MG63 (cell line): Measurements from ENCODE around the gene HAUS7. TPM values are rescaled to one million over a fixed set of nuclear protein-coding genes. Genes with fewer than 3 reads are reported as not detected.

Experiments
- DNase-seq: peaks from one replicate; pipeline ENCODE4 v3.0.0-alpha.2; 2020
- H3K27me3 ChIP-seq: fragments of 250-450 bp; sonication (Bioruptor Pico); 2 replicates; pipeline ENCODE4 v1.5.1; 2020; ENCODE audit warnings: mild to moderate bottlenecking, moderate library complexity
- H3K36me3 ChIP-seq: fragments of 250-450 bp; sonication (Bioruptor Pico); 2 replicates; pipeline ENCODE4 v1.5.1; 2020; ENCODE audit warnings: mild to moderate bottlenecking, moderate library complexity
- H3K4me3 ChIP-seq: fragments of 250-450 bp; sonication (Bioruptor Pico); 2 replicates; pipeline ENCODE4 v1.5.1; 2020; ENCODE audit warnings: mild to moderate bottlenecking, moderate library complexity
- H3K9me3 ChIP-seq: fragments of 250-450 bp; sonication (Bioruptor Pico); 2 replicates; pipeline ENCODE4 v1.5.1; 2020; ENCODE audit warnings: mild to moderate bottlenecking, moderate library complexity
- total RNA-seq: library from RNA; depleted of rRNA; stranded (reverse); fragments of >200 nt; shearing (Covaris generic); gene quantifications from 2 replicates; pipeline ENCODE4 v1.2.3, GENCODE V29; 2014; ENCODE audit warnings: low replicate concordance

HAUS7 gene
- total RNA-seq, 1 experiment from 2014 or later = 42.4 TPM

DNA sequence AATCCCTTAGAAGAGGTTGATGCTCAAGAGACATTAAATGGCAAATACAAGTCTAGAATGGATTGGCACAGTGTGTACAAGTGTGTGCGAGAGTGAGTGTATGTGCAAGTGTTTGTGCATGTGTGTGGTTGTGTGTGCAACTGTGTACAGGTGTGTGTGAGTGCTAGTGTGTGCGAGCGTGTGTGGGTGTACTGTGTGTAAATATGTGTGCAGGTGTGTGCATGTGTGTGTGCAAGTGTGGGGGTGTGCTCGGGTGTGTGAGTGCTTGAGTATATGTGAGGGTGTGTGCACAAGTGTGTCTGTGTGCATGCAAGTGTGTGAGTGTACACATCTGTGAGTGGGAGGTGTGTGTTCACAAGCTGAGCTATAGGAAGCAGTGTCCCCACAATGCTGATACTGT, 30.4 kb downstream of the HAUS7 start:
- no peak for DNase-seq
- Histone ChIP-seq H3K9me3 (no peaks in the 10 kb centered on the region), H3K36me3 (no peaks in the 10 kb centered on the region), H3K4me3 (no peak overlapping the region), H3K27me3 (no peaks in the 10 kb centered on the region)

- Histone ChIP-seq H3K4me3 (no peak overlapping the region), H3K9me3 (no peaks in the 10 kb centered on the region), H3K36me3 (no peaks in the 10 kb centered on the region), H3K27me3 (no peaks in the 10 kb centered on the region)
- DNase-seq = no peak
Observed at GRCh38 chrX:153438532-153438931, 31.8 kb downstream of the HAUS7 start.

DNA sequence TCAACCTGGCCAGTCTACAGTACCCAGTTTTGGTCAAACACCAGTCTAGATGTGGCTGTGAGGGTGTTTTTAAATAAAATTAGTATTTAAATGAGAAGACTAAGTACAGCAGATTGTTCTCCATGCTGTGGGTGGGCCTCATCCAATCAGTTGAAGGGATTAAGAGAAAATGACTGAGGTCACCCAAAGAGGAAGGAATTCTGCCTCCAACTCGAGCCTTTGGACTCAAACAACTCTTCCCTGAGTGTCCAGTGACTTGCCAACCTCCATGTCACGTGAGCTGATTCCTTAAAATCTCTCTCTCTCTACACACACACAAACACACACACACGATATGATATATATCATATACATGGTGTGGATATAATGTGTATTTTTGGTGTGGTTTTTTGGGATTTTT, 34.5 kb downstream of the HAUS7 start:
- no peaks in the 10 kb centered on the region for H3K9me3 ChIP-seq
- H3K27me3 ChIP-seq = no peaks in the 10 kb centered on the region
- DNase-seq = no peak
- H3K36me3 ChIP-seq = no peaks in the 10 kb centered on the region
- H3K4me3 ChIP-seq = no peak overlapping the region

DNA sequence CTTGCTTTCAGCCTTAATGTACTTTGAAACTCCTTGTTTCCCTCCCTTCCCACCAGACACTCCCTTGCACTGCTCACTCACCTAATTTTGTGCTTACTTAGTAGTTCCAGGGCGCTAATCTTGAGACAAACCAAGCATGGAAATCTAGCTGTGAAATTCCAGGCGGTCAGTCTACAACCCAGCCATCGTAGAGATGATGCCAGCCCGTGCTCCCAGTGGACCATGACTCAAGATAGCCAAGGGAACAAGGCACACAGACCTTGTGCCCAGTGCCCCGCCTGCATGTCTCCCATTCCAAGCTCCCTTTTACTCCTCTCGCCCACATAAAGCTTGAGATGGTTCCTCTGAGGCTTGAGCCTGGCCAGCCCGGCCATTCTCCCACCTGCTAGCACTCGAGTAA, 35.6 kb downstream of the HAUS7 start:
- H3K4me3 ChIP-seq = no peak overlapping the region
- no peak for DNase-seq
- H3K36me3 ChIP-seq = no peaks in the 10 kb centered on the region

DNA sequence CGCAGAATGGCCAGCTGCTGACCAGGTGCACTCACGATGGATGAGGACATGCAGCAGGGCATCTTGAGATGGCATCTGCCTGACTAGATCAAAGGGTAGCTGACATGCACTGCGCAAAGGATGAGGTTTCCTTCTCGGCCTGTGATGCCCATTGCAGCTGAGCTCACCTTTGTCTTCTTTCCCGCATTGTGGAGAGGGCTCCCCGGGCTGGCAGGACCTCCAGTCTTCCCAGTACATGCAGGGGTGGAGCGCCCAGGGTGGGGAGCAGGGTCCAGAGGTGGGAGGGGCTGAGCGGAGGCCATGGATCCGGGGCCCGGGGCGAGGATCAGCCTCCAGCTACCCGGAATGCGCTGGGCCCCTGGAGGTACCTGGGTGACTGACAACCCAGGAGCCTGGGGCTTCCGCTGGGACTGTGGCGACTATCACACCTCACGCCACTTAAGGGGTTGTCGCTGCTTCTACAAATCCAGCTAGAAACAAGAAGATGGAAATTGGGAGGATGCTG, 36.5 kb downstream of the HAUS7 start:
- Histone ChIP-seq H3K36me3 (no peaks in the 10 kb centered on the region), H3K27me3 (no peaks in the 10 kb centered on the region), H3K4me3 (no peak overlapping the region), H3K9me3 (no peaks in the 10 kb centered on the region)
- no peak for DNase-seq

More for the DNA sequence above, 35.6 kb downstream of the HAUS7 start:
- Histone ChIP-seq H3K27me3 (no peaks in the 10 kb centered on the region), H3K9me3 (no peaks in the 10 kb centered on the region)

GRCh38 chrX:153433161-153433680, 37.2 kb downstream of the HAUS7 start:
- Histone ChIP-seq H3K36me3 (no peaks in the 10 kb centered on the region), H3K4me3 (no peak overlapping the region), H3K9me3 (no peaks in the 10 kb centered on the region), H3K27me3 (no peaks in the 10 kb centered on the region)
- no peak for DNase-seq

GRCh38 chrX:153430796-153431195, 39.6 kb downstream of the HAUS7 start:
- H3K9me3 ChIP-seq = no peaks in the 10 kb centered on the region
- no peak for DNase-seq
- no peaks in the 10 kb centered on the region for H3K27me3 ChIP-seq
- no peaks in the 10 kb centered on the region for H3K36me3 ChIP-seq
- H3K4me3 ChIP-seq = no peak overlapping the region

GRCh38 chrX:153426204-153426603, 44.2 kb downstream of the HAUS7 start:
- no peak overlapping the region for H3K4me3 ChIP-seq
- no peaks in the 10 kb centered on the region for H3K27me3 ChIP-seq
- H3K9me3 ChIP-seq = no peaks in the 10 kb centered on the region
- no peaks in the 10 kb centered on the region for H3K36me3 ChIP-seq
- no peak for DNase-seq

- no peaks in the 10 kb centered on the region for H3K27me3 ChIP-seq
- no peaks in the 10 kb centered on the region for H3K36me3 ChIP-seq
- no peak overlapping the region for H3K4me3 ChIP-seq
- DNase-seq = no peak
- no peaks in the 10 kb centered on the region for H3K9me3 ChIP-seq
Observed at GRCh38 chrX:153423652-153424051, 46.7 kb downstream of the HAUS7 start.

GRCh38 chrX:153421856-153422255, 48.5 kb downstream of the HAUS7 start:
- no peak for DNase-seq
- no peaks in the 10 kb centered on the region for H3K9me3 ChIP-seq
- H3K36me3 ChIP-seq = no peaks in the 10 kb centered on the region
- no peaks in the 10 kb centered on the region for H3K27me3 ChIP-seq
- no peak overlapping the region for H3K4me3 ChIP-seq

- no peaks in the 10 kb centered on the region for H3K9me3 ChIP-seq
- no peak for DNase-seq
- no peak overlapping the region for H3K4me3 ChIP-seq
- H3K27me3 ChIP-seq = no peaks in the 10 kb centered on the region
- H3K36me3 ChIP-seq = no peaks in the 10 kb centered on the region
Observed at GRCh38 chrX:153420851-153421599, 49.4 kb downstream of the HAUS7 start.

GRCh38 chrX:153417637-153418036, 52.7 kb downstream of the HAUS7 start:
- no peaks in the 10 kb centered on the region for H3K36me3 ChIP-seq
- no peaks in the 10 kb centered on the region for H3K27me3 ChIP-seq
- DNase-seq = no peak
- no peaks in the 10 kb centered on the region for H3K9me3 ChIP-seq
- H3K4me3 ChIP-seq = no peak overlapping the region

GRCh38 chrX:153416781-153417450, 53.5 kb downstream of the HAUS7 start:
- no peaks in the 10 kb centered on the region for H3K27me3 ChIP-seq
- H3K4me3 ChIP-seq = no peak overlapping the region
- DNase-seq = no peak
- H3K9me3 ChIP-seq = no peaks in the 10 kb centered on the region
- no peaks in the 10 kb centered on the region for H3K36me3 ChIP-seq

DNA sequence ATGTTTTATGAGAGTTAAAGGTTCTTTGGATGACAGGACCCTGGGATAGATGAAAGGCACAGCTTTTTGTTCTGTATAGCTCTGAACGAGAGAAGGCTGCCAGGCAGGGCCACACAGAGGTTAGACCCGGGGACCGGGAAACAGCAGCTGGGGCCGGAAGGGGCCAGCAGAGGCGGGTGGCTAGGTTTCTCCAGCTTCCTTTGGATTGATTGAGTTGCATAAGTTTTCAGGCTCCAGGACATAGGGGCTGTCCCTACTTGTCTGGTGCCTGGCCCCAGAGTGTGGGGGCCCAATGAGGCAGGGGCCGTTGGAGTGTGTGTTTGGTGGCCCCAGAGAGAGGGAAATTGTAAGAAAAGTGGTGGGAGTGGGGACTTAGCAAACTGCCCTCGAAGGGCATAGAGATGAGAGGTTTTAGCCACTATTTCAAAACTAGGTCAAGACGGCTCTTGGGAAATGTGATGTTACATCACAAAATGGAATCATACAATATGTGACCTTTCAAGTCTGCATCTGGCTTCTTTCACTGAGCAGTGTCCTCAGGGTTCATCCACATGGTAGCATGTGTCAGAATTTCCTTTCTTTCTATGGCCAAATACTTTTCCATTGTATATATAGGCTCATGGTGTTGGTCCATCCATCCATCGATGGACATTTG, 55.4 kb downstream of the HAUS7 start:
- no peaks in the 10 kb centered on the region for H3K27me3 ChIP-seq
- no peaks in the 10 kb centered on the region for H3K36me3 ChIP-seq
- no peak overlapping the region for H3K4me3 ChIP-seq
- H3K9me3 ChIP-seq = no peaks in the 10 kb centered on the region
- no peak for DNase-seq

GRCh38 chrX:153413731-153414130, 56.6 kb downstream of the HAUS7 start:
- H3K9me3 ChIP-seq = no peaks in the 10 kb centered on the region
- no peaks in the 10 kb centered on the region for H3K36me3 ChIP-seq
- H3K27me3 ChIP-seq = no peaks in the 10 kb centered on the region
- no peak for DNase-seq
- no peak overlapping the region for H3K4me3 ChIP-seq

DNA sequence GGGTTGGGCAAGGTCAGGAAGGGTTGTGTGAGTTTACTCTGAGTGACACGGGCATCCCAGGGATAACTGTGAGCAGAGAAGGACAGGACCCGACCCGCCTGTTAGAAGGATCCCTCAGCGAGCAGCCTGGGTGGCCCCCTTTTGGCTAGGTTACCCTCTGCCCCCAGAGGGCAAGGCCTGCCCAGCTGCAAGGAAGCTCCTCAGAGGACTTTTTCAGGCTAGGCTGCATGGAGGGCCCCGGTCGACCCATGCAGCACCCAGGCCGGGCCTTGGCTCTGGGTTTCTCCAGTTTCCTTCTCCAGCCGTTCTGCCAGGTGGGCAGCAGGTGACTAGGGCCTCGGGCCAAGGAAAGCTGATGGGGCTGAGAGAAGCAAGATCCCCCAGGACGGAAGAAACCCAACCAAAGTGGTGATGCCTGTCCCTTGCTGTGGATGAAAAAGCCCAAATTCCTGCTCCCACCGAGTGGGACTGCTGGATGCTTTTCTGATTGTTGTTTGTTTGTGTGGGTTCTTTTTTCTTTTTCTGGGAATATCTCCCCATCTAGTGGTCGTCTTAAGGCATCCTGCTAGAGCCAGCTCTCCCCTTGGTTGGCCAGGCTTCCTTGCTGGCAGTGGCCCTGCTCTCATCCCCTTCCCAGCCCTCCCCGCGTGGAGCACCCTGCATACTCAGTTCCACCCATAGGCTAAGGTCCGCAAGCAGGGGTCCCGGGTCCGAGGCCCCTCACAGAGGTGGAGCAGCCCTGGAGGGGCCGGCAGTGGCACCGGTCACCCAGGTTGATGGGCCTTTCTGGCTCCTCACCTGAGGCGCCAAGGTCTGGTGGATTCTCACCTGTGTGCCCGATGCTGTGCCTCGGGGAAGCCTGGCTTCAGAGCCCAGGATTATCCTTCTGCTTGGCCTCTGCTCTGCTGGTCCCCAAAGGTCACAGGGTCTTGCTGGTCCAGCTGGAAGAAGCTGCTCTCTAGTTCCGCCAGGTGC, 57.3 kb downstream of the HAUS7 start:
- DNase-seq = no peak
- H3K36me3 ChIP-seq = no peaks in the 10 kb centered on the region
- H3K4me3 ChIP-seq = no peak overlapping the region
- H3K27me3 ChIP-seq = no peaks in the 10 kb centered on the region
- no peaks in the 10 kb centered on the region for H3K9me3 ChIP-seq
